SK-N-SH treated with all-trans-retinoic acid at 6 μM for 48 hours (cell line): ENCODE data around the gene TEC.

Experiments used
- CSDC2 ChIP-seq: fragments of 250-450 bp; sonication (Bioruptor Pico); IDR thresholded peaks from 2 replicates; pipeline ENCODE4 v1.5.0; 2020; ENCODE audit warnings: mild to moderate bottlenecking, moderate library complexity
- ESRRG ChIP-seq: fragments of 250-450 bp; sonication (Bioruptor Pico); IDR thresholded peaks from 2 replicates; pipeline ENCODE4 v1.6.1; 2021; ENCODE audit warnings: mild to moderate bottlenecking
- PATZ1 ChIP-seq: fragments of 250-450 bp; sonication (Bioruptor Pico); IDR thresholded peaks from 2 replicates; pipeline ENCODE4 v1.8.0; 2020; ENCODE audit warnings: mild to moderate bottlenecking, moderate library complexity, borderline replicate concordance
- ZC3H10 ChIP-seq: fragments of 250-450 bp; sonication (Bioruptor Pico); IDR thresholded peaks from 2 replicates; pipeline ENCODE4 v1.5.1; 2021; ENCODE audit warnings: mild to moderate bottlenecking, moderate library complexity
- TF ChIP-seq, protein P1 (sequence below): fragments of 250-450 bp; sonication (Bioruptor Pico); IDR thresholded peaks from 2 replicates; pipeline ENCODE4 v1.5.1; 2020; ENCODE audit warnings: low read depth, mild to moderate bottlenecking, moderate library complexity

- TF ChIP-seq, protein P1, sequence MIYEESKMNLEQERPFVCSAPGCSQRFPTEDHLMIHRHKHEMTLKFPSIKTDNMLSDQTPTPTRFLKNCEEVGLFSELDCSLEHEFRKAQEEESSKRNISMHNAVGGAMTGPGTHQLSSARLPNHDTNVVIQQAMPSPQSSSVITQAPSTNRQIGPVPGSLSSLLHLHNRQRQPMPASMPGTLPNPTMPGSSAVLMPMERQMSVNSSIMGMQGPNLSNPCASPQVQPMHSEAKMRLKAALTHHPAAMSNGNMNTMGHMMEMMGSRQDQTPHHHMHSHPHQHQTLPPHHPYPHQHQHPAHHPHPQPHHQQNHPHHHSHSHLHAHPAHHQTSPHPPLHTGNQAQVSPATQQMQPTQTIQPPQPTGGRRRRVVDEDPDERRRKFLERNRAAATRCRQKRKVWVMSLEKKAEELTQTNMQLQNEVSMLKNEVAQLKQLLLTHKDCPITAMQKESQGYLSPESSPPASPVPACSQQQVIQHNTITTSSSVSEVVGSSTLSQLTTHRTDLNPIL (CRISPR knock-in tag) = no peak
- TF ChIP-seq CSDC2 (CRISPR knock-in tag) = no peak
- no peak for TF ChIP-seq PATZ1 (CRISPR knock-in tag)
- no peak for TF ChIP-seq ZC3H10
- TF ChIP-seq ESRRG = no peak
Observed at GRCh38 chr4:48300004-48300403, 30.4 kb upstream of the TEC start.
